Measurements from ENCODE around the gene APEH.

APEH gene

DNA sequence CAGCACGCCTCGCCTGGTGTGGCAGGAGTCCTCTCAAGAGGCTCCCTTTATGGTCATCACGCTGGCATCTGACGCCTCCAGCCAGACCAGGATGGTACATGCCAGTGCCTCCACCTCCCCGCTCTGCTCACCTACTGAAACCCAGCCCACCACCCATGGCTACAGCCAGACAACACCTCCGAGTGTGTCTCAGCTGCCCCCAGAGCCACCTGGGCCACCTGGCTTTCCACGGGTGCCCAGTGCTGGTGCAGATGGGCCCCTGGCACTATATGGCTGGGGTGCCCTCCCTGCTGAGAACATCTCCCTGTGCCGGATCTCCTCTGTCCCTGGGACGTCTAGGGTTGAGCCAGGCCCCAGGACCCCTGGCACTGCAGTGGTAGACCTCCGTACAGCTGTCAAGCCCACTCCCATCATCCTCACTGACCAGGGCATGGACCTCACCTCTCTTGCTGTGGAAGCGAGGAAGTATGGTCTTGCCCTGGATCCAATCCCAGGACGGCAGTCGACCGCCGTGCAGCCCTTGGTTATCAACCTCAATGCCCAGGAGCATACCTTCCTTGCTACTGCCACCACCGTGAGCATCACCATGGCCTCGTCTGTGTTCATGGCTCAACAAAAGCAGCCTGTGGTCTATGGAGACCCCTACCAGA is 19.9 kb upstream of the APEH start:
- H3K4me3 Mint-ChIP-seq = no peak overlapping the region
- H3K4me1 Mint-ChIP-seq (ENCODE audit: low read depth in 2 of 2) = peaks cover 0 to 6% of the 10 kb centered on the region in 2 donors
- H3K9me3 Mint-ChIP-seq = no peaks in the 10 kb centered on the region
- no peak overlapping the region for H3K27ac Mint-ChIP-seq
- peaks cover 7% of the 10 kb centered on the region for H3K36me3 Mint-ChIP-seq (ENCODE audit: insufficient read depth)
- ATAC-seq (replicated peaks) (no peak), DNase-seq (no peak)
- H3K27me3 Mint-ChIP-seq = peaks cover 6 to 25% of the 10 kb centered on the region in 2 donors

DNA sequence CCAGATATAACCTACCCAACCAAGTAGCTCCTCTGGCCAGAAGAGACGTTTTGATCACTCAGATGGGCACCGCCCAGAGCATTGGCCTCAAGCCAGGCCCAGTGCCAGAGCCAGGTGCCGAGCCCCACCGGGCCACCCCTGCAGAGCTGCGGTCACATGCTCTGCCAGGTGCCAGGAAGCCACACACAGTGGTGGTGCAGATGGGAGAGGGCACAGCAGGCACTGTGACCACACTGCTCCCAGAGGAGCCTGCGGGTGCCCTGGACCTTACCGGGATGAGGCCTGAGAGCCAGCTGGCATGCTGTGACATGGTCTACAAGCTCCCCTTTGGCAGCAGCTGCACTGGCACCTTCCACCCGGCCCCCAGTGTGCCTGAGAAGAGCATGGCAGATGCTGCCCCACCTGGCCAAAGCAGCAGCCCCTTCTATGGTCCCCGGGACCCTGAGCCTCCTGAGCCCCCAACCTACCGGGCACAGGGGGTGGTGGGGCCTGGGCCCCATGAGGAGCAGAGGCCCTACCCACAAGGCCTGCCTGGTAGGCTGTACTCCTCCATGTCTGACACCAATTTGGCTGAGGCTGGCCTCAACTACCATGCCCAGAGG is 19.1 kb upstream of the APEH start:
- Mint-ChIP-seq H3K27me3 (peaks cover 6 to 25% of the 10 kb centered on the region in 2 donors), H3K9me3 (no peaks in the 10 kb centered on the region)

DNA sequence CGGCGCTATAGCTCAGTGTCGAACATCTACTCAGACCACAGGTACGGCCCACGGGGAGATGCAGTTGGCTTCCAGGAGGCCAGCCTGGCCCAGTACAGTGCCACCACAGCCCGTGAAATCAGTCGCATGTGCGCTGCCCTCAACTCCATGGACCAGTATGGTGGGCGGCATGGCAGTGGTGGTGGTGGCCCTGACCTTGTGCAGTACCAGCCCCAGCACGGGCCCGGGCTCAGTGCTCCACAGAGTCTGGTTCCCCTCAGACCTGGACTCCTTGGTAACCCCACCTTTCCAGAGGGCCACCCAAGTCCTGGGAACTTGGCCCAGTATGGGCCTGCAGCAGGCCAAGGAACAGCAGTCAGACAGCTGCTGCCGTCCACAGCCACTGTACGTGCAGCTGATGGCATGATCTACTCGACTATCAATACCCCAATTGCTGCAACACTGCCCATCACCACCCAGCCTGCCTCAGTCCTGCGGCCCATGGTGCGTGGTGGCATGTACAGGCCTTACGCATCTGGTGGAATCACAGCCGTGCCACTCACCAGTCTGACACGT is 18.3 kb upstream of the APEH start:
- H3K4me3 Mint-ChIP-seq = no peak overlapping the region
- H3K27me3 Mint-ChIP-seq = peaks cover 6 to 25% of the 10 kb centered on the region in 2 donors
- H3K9me3 Mint-ChIP-seq = no peaks in the 10 kb centered on the region
- H3K27ac Mint-ChIP-seq = no peak overlapping the region
- no peak for ATAC-seq (replicated peaks)
- no peak for DNase-seq
- peaks cover 0 to 6% of the 10 kb centered on the region in 2 donors for H3K4me1 Mint-ChIP-seq (ENCODE audit: low read depth in 2 of 2)
- H3K36me3 Mint-ChIP-seq (ENCODE audit: insufficient read depth) = peaks cover 3% of the 10 kb centered on the region

More for the DNA sequence above, 19.1 kb upstream of the APEH start:
- Mint-ChIP-seq H3K4me1 (ENCODE audit: low read depth in 2 of 2) (peaks cover 0 to 6% of the 10 kb centered on the region in 2 donors), H3K36me3 (ENCODE audit: insufficient read depth) (peaks cover 7% of the 10 kb centered on the region), H3K27ac (no peak overlapping the region), H3K4me3 (no peak overlapping the region)
- ATAC-seq (replicated peaks) = no peak
- no peak for DNase-seq

DNA sequence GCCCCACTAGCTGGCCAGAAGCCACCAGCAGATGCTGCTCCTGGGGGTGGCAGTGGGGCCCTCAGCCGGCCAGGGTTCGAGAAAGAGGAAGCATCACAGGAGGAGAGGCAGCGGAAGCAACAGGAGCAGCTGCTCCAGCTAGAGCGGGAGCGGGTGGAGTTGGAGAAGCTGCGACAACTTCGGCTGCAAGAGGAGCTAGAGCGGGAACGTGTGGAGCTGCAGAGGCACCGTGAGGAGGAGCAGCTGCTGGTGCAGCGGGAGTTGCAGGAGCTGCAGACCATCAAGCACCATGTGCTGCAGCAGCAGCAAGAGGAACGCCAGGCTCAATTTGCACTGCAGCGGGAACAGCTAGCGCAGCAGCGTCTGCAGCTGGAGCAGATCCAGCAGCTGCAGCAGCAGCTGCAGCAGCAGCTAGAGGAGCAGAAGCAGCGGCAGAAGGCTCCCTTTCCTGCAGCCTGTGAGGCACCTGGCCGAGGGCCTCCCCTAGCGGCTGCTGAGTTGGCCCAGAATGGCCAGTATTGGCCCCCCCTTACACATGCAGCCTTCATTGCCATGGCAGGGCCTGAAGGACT is 17.5 kb upstream of the APEH start:
- DNase-seq (no peak), ATAC-seq (replicated peaks) (no peak)
- no peak overlapping the region for H3K4me3 Mint-ChIP-seq
- H3K4me1 Mint-ChIP-seq (ENCODE audit: low read depth in 2 of 2) = peaks cover 0 to 6% of the 10 kb centered on the region in 2 donors
- peaks cover 6 to 33% of the 10 kb centered on the region in 2 donors for H3K27me3 Mint-ChIP-seq
- H3K27ac Mint-ChIP-seq = no peak overlapping the region
- H3K36me3 Mint-ChIP-seq (ENCODE audit: insufficient read depth) = peaks cover 3% of the 10 kb centered on the region
- no peaks in the 10 kb centered on the region for H3K9me3 Mint-ChIP-seq

DNA sequence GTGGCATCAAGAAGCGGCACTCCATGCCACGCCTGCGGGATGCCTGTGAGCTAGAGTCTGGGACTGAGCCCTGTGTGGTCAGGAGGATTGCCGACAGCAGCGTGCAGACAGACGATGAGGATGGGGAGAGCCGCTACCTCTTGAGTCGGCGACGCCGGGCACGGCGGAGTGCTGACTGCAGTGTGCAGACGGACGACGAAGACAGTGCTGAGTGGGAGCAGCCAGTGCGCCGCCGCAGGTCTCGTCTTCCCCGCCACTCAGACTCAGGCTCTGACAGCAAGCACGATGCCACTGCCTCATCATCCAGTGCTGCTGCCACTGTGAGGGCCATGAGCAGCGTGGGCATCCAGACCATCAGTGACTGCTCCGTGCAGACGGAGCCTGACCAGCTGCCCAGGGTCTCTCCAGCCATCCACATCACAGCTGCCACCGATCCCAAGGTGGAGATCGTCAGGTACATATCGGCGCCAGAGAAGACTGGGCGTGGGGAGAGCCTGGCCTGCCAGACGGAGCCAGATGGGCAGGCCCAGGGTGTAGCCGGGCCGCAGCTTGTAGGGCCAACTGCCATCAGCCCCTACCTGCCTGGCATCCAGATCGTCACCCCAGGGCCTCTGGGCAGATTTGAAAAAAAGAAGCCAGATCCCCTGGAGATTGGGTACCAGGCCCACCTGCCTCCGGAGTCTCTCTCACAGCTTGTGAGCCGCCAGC is 16.8 kb upstream of the APEH start:
- Mint-ChIP-seq H3K27ac (no peak overlapping the region), H3K4me1 (ENCODE audit: low read depth in 2 of 2) (peaks cover 0 to 6% of the 10 kb centered on the region in 2 donors), H3K9me3 (no peaks in the 10 kb centered on the region), H3K4me3 (no peak overlapping the region), H3K36me3 (ENCODE audit: insufficient read depth) (peaks cover 3% of the 10 kb centered on the region), H3K27me3 (peaks cover 6 to 36% of the 10 kb centered on the region in 2 donors)
- no peak for DNase-seq
- no peak for ATAC-seq (replicated peaks)

DNA sequence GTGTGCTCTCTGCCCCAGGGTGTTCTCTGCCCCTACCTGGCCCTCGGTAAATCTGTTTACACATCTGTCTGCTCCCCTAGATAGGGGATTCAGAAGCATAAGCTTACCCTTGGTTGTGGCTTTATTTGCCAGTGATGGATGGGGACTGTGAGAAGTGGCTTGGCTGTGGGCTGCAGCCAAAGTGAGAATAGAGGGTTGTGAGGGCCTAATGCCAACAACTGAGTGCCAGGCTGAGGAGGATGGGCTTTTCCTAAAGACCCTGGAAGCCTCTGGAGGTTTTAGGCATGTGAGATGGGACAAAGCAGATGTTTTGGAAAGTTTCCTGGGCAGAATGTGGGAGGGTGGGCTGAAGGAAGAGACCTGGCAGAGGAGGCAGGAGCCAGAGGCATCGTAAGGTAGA is 15.4 kb upstream of the APEH start:
- no peaks in the 10 kb centered on the region for H3K36me3 Mint-ChIP-seq (ENCODE audit: insufficient read depth)
- H3K4me1 Mint-ChIP-seq (ENCODE audit: low read depth in 2 of 2) = peaks cover 0 to 6% of the 10 kb centered on the region in 2 donors
- H3K27me3 Mint-ChIP-seq = peaks cover 6 to 33% of the 10 kb centered on the region in 2 donors
- ATAC-seq (replicated peaks) (no peak), DNase-seq (no peak)
- no peak overlapping the region for H3K4me3 Mint-ChIP-seq
- H3K27ac Mint-ChIP-seq = no peak overlapping the region
- no peaks in the 10 kb centered on the region for H3K9me3 Mint-ChIP-seq

DNA sequence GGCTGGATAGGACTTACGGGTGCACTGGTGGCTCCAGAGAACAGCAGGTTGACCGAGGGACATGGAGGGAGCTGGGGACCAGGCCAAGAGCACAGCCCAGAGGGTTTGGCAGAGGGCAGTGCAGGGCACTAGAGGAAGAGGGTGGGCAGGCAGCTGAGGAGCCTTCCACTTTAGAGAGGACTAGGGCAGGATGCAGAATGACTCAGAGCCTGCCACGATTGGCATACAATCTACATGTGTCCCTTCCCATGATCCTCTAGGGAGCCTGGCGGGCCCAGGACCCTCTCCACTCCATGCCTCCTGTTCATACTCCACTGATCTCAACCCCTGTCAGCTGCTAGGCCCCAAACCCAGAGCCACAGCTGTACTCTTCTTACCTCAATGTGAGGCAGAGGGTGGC is 14.4 kb upstream of the APEH start:
- Mint-ChIP-seq H3K4me3 (no peak overlapping the region), H3K27me3 (peaks cover 6 to 27% of the 10 kb centered on the region in 2 donors), H3K27ac (no peak overlapping the region), H3K36me3 (ENCODE audit: insufficient read depth) (no peaks in the 10 kb centered on the region), H3K9me3 (no peaks in the 10 kb centered on the region), H3K4me1 (ENCODE audit: low read depth in 2 of 2) (peaks cover 0 to 4% of the 10 kb centered on the region in 2 donors)
- ATAC-seq (replicated peaks) (no peak), DNase-seq (no peak)

DNA sequence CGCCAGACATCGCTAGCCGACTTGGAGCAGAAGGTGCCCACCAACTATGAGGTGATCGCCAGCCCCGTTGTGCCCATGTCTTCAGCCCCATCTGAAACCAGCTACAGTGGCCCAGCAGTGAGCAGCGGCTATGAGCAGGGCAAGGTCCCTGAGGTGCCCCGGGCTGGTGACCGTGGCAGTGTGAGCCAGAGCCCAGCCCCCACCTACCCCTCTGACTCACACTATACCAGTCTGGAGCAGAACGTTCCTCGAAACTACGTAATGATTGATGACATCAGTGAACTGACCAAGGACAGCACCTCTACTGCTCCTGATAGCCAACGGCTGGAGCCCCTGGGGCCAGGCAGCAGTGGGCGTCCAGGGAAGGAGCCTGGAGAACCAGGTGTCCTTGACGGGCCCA is 12.9 kb upstream of the APEH start:
- ATAC-seq (replicated peaks) = no peak
- Mint-ChIP-seq H3K27ac (no peak overlapping the region), H3K9me3 (no peaks in the 10 kb centered on the region), H3K4me3 (no peak overlapping the region), H3K27me3 (peaks cover 4 to 36% of the 10 kb centered on the region in 2 donors), H3K36me3 (ENCODE audit: insufficient read depth) (no peaks in the 10 kb centered on the region), H3K4me1 (ENCODE audit: low read depth in 2 of 2) (peaks cover 0 to 4% of the 10 kb centered on the region in 2 donors)
- DNase-seq = no peak

DNA sequence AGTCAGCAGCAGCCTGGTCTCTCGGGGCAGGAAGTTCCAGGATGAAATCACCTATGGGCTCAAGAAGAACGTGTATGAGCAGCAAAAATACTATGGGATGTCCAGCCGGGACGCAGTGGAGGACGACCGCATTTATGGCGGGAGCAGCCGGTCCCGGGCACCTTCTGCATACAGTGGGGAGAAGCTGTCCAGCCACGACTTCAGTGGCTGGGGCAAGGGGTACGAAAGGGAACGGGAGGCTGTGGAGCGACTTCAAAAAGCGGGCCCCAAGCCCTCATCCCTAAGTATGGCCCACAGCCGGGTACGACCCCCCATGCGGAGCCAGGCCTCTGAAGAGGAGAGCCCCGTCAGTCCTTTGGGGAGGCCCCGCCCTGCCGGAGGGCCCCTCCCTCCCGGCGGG is 12.1 kb upstream of the APEH start:
- ATAC-seq (replicated peaks) = no peak
- H3K36me3 Mint-ChIP-seq (ENCODE audit: insufficient read depth) = no peaks in the 10 kb centered on the region
- H3K4me1 Mint-ChIP-seq (ENCODE audit: low read depth in 2 of 2) = no peaks in the 10 kb centered on the region
- no peak overlapping the region for H3K4me3 Mint-ChIP-seq
- DNase-seq = no peak
- H3K27ac Mint-ChIP-seq = no peak overlapping the region
- no peaks in the 10 kb centered on the region for H3K9me3 Mint-ChIP-seq
- H3K27me3 Mint-ChIP-seq = peaks cover 0 to 36% of the 10 kb centered on the region in 2 donors

DNA sequence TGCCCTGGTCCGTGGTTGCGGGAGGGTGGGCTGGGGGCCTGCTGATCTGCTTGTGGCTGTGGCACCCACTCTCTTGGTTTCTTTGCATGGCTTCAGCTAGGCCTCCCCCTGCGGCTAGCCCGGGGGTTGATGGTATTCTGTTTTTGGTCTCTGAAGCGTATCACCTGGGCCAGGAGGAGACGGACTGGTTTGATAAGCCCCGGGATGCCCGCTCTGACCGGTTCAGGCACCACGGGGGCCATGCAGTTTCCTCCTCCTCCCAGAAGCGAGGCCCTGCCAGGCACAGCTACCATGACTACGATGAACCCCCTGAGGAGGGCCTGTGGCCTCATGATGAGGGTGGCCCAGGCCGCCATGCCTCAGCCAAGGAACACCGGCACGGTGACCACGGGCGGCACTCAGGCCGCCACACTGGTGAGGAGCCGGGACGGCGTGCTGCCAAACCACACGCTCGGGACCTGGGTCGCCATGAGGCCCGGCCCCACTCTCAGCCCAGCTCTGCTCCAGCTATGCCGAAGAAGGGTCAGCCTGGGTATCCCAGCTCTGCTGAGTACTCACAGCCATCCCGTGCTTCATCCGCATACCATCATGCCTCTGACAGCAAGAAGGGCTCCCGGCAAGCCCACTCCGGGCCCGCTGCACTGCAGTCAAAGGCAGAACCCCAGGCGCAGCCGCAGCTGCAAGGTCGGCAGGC is 11.3 kb upstream of the APEH start:
- H3K4me1 Mint-ChIP-seq (ENCODE audit: low read depth in 2 of 2) = no peaks in the 10 kb centered on the region
- H3K36me3 Mint-ChIP-seq (ENCODE audit: insufficient read depth) = no peaks in the 10 kb centered on the region
- H3K27ac Mint-ChIP-seq = no peak overlapping the region
- no peak for ATAC-seq (replicated peaks)
- no peaks in the 10 kb centered on the region for H3K9me3 Mint-ChIP-seq
- DNase-seq = no peak
- peaks cover 0 to 43% of the 10 kb centered on the region in 2 donors for H3K27me3 Mint-ChIP-seq
- H3K4me3 Mint-ChIP-seq = no peak overlapping the region

DNA sequence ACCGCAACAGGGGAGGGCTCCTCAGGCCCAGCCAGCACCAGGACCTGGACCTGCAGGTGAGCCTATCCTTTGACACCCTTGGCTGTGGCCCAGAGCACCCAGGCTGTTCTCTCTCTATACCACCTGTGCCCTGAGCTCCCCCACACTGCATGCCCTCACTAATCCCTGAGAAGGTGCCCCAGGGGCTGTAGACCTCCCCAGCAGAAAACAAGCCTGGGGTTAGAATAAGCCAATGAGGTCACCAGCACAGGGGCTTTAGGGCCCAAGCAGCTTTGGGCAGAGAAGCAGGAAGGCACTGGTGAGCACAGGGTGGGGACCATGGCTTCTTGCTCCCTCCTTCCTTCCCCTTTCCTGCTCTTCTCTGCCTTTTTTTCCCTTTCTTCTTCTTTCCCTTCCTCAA is 10.3 kb upstream of the APEH start:
- ATAC-seq (replicated peaks) (no peak), DNase-seq (no peak)
- no peak overlapping the region for H3K27ac Mint-ChIP-seq
- H3K4me1 Mint-ChIP-seq (ENCODE audit: low read depth in 2 of 2) = no peaks in the 10 kb centered on the region
- H3K4me3 Mint-ChIP-seq = no peak overlapping the region
- H3K27me3 Mint-ChIP-seq = peaks cover 0 to 53% of the 10 kb centered on the region in 2 donors
- no peaks in the 10 kb centered on the region for H3K36me3 Mint-ChIP-seq (ENCODE audit: insufficient read depth)
- H3K9me3 Mint-ChIP-seq = no peaks in the 10 kb centered on the region

DNA sequence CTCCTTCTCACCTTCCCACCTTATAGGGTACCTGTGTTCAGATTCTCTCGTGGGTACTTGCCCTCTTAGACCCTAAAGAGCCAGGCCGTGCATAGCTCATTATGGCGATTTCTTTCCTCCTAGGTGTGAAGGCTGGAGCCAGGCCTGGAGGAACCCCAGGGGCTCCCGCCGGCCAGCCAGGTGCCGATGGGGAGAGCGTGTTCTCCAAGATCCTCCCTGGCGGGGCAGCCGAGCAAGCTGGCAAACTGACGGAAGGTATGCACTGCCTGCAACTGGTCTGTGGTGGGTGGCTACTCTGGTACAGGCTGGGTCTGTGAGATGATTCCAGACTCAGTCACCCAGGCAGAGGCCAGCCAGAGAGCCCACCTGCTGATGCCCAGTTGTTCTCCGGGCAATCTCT is 9.9 kb upstream of the APEH start:
- H3K36me3 Mint-ChIP-seq (ENCODE audit: insufficient read depth) = no peaks in the 10 kb centered on the region
- no peaks in the 10 kb centered on the region for H3K4me1 Mint-ChIP-seq (ENCODE audit: low read depth in 2 of 2)
- H3K4me3 Mint-ChIP-seq = no peak overlapping the region
- DNase-seq (no peak), ATAC-seq (replicated peaks) (no peak)
- peaks cover 0 to 57% of the 10 kb centered on the region in 2 donors for H3K27me3 Mint-ChIP-seq
- no peak overlapping the region for H3K27ac Mint-ChIP-seq
- no peaks in the 10 kb centered on the region for H3K9me3 Mint-ChIP-seq

All from effector memory CD8-positive, alpha-beta T cell (primary cell).